ENCODE measurements around the gene ATP11A.

GRCh38 chr13:112752711-112753541 lies 63.1 kb downstream of the ATP11A start:
- TF ChIP-seq POLR2AphosphoS5 (IDR thresholded peaks at IDR 0.05; ENCODE audit: low read depth): no peak
- no peak for TF ChIP-seq EZH2 (IDR thresholded peaks at IDR 0.05; ENCODE audit: low read depth, unreplicated experiment)
- no peak for TF ChIP-seq CTCF (conservative IDR thresholded peaks at IDR 0.05; ENCODE audit: low read depth in 2 of 2)
- TF ChIP-seq NANOG (IDR thresholded peaks at IDR 0.05; ENCODE audit: borderline replicate concordance): no peak
- TF ChIP-seq EZH2phosphoT487 (IDR thresholded peaks at IDR 0.05; ENCODE audit: unreplicated experiment): no peak
- TF ChIP-seq, protein P1, sequence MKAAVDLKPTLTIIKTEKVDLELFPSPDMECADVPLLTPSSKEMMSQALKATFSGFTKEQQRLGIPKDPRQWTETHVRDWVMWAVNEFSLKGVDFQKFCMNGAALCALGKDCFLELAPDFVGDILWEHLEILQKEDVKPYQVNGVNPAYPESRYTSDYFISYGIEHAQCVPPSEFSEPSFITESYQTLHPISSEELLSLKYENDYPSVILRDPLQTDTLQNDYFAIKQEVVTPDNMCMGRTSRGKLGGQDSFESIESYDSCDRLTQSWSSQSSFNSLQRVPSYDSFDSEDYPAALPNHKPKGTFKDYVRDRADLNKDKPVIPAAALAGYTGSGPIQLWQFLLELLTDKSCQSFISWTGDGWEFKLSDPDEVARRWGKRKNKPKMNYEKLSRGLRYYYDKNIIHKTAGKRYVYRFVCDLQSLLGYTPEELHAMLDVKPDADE (IDR thresholded peaks at IDR 0.05): no peak
- no peak for TF ChIP-seq JUNB (IDR thresholded peaks at IDR 0.05; ENCODE audit: unreplicated experiment)
- TF ChIP-seq ZNF114 (CRISPR knock-in tag; IDR thresholded peaks at IDR 0.05): no peak
- TF ChIP-seq, protein P2, sequence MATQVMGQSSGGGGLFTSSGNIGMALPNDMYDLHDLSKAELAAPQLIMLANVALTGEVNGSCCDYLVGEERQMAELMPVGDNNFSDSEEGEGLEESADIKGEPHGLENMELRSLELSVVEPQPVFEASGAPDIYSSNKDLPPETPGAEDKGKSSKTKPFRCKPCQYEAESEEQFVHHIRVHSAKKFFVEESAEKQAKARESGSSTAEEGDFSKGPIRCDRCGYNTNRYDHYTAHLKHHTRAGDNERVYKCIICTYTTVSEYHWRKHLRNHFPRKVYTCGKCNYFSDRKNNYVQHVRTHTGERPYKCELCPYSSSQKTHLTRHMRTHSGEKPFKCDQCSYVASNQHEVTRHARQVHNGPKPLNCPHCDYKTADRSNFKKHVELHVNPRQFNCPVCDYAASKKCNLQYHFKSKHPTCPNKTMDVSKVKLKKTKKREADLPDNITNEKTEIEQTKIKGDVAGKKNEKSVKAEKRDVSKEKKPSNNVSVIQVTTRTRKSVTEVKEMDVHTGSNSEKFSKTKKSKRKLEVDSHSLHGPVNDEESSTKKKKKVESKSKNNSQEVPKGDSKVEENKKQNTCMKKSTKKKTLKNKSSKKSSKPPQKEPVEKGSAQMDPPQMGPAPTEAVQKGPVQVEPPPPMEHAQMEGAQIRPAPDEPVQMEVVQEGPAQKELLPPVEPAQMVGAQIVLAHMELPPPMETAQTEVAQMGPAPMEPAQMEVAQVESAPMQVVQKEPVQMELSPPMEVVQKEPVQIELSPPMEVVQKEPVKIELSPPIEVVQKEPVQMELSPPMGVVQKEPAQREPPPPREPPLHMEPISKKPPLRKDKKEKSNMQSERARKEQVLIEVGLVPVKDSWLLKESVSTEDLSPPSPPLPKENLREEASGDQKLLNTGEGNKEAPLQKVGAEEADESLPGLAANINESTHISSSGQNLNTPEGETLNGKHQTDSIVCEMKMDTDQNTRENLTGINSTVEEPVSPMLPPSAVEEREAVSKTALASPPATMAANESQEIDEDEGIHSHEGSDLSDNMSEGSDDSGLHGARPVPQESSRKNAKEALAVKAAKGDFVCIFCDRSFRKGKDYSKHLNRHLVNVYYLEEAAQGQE (IDR thresholded peaks at IDR 0.05; ENCODE audit: unreplicated experiment): no peak
- TF ChIP-seq CREB1 (CRISPR knock-in tag; IDR thresholded peaks at IDR 0.05; ENCODE audit: low read depth): no peak
- TF ChIP-seq STAT1 (IDR thresholded peaks at IDR 0.05; ENCODE audit: unreplicated experiment): no peak
- no peak for TF ChIP-seq ZNF331 (CRISPR knock-in tag; IDR thresholded peaks at IDR 0.05; ENCODE audit: low read depth)
- TF ChIP-seq, protein P3, sequence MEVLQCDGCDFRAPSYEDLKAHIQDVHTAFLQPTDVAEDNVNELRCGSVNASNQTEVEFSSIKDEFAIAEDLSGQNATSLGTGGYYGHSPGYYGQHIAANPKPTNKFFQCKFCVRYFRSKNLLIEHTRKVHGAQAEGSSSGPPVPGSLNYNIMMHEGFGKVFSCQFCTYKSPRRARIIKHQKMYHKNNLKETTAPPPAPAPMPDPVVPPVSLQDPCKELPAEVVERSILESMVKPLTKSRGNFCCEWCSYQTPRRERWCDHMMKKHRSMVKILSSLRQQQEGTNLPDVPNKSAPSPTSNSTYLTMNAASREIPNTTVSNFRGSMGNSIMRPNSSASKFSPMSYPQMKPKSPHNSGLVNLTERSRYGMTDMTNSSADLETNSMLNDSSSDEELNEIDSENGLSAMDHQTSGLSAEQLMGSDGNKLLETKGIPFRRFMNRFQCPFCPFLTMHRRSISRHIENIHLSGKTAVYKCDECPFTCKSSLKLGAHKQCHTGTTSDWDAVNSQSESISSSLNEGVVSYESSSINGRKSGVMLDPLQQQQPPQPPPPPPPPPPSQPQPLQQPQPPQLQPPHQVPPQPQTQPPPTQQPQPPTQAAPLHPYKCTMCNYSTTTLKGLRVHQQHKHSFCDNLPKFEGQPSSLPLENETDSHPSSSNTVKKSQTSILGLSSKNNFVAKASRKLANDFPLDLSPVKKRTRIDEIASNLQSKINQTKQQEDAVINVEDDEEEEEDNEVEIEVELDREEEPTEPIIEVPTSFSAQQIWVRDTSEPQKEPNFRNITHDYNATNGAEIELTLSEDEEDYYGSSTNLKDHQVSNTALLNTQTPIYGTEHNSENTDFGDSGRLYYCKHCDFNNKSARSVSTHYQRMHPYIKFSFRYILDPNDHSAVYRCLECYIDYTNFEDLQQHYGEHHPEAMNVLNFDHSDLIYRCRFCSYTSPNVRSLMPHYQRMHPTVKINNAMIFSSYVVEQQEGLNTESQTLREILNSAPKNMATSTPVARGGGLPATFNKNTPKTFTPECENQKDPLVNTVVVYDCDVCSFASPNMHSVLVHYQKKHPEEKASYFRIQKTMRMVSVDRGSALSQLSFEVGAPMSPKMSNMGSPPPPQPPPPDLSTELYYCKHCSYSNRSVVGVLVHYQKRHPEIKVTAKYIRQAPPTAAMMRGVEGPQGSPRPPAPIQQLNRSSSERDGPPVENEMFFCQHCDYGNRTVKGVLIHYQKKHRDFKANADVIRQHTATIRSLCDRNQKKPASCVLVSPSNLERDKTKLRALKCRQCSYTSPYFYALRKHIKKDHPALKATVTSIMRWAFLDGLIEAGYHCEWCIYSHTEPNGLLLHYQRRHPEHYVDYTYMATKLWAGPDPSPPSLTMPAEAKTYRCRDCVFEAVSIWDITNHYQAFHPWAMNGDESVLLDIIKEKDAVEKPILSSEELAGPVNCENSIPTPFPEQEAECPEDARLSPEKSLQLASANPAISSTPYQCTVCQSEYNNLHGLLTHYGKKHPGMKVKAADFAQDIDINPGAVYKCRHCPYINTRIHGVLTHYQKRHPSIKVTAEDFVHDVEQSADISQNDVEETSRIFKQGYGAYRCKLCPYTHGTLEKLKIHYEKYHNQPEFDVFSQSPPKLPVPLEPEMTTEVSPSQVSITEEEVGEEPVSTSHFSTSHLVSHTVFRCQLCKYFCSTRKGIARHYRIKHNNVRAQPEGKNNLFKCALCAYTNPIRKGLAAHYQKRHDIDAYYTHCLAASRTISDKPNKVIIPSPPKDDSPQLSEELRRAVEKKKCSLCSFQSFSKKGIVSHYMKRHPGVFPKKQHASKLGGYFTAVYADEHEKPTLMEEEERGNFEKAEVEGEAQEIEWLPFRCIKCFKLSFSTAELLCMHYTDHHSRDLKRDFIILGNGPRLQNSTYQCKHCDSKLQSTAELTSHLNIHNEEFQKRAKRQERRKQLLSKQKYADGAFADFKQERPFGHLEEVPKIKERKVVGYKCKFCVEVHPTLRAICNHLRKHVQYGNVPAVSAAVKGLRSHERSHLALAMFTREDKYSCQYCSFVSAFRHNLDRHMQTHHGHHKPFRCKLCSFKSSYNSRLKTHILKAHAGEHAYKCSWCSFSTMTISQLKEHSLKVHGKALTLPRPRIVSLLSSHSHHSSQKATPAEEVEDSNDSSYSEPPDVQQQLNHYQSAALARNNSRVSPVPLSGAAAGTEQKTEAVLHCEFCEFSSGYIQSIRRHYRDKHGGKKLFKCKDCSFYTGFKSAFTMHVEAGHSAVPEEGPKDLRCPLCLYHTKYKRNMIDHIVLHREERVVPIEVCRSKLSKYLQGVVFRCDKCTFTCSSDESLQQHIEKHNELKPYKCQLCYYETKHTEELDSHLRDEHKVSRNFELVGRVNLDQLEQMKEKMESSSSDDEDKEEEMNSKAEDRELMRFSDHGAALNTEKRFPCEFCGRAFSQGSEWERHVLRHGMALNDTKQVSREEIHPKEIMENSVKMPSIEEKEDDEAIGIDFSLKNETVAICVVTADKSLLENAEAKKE (CRISPR knock-in tag; IDR thresholded peaks at IDR 0.05): no peak

Data from GM23338 (cell line).